Subcutaneous abdominal adipose tissue (tissue), 5 donors: ENCODE results near the gene CPO.
A peak's percentile ranks its signal among the peaks of the same experiment; 100 is the strongest.

Experiments used
- H3K27ac ChIP-seq: one replicate; pipeline ENCODE4 v1.7.0; 2013; ENCODE audit warnings: low read depth, mild to moderate bottlenecking, inconsistent platforms, low read length, moderate library complexity
- H3K27me3 ChIP-seq, 5 donors: one replicate each; pipeline ENCODE4 v1.7.0; 2013; ENCODE audit warnings: low read length in 5 of 5, inconsistent platforms in 1 of 5; ENCODE audit not compliant: control insufficient read depth in 5 of 5, insufficient read depth in 4 of 5
- H3K36me3 ChIP-seq, 5 donors: one replicate each; pipeline ENCODE4 v1.7.0; 2013; ENCODE audit warnings: low read length in 5 of 5; ENCODE audit not compliant: control insufficient read depth in 5 of 5, insufficient read depth in 5 of 5
- H3K4me1 ChIP-seq, 5 donors: one replicate each; pipeline ENCODE4 v1.7.0; 2013; ENCODE audit warnings: low read length in 5 of 5, mild to moderate bottlenecking in 3 of 5, moderate library complexity in 1 of 5; ENCODE audit not compliant: control insufficient read depth in 5 of 5, insufficient read depth in 5 of 5
- H3K4me3 ChIP-seq, 5 donors: one replicate each; pipeline ENCODE4 v1.7.0; 2013; ENCODE audit warnings: low read length in 5 of 5, low read depth in 1 of 5
- H3K9ac ChIP-seq, 5 donors: one replicate each; pipeline ENCODE4 v1.7.0; 2013; ENCODE audit warnings: low read length in 5 of 5, mild to moderate bottlenecking in 4 of 5, moderate library complexity in 3 of 5
- H3K9me3 ChIP-seq, 5 donors: one replicate each; pipeline ENCODE4 v1.7.0; 2013; ENCODE audit warnings: low read length in 5 of 5; ENCODE audit not compliant: control insufficient read depth in 5 of 5
- donor health status: healthy.
- donor health status: healthy.
- donor health status: healthy.
- donor health status: healthy.
- donor health status: healthy.

CPO gene

DNA sequence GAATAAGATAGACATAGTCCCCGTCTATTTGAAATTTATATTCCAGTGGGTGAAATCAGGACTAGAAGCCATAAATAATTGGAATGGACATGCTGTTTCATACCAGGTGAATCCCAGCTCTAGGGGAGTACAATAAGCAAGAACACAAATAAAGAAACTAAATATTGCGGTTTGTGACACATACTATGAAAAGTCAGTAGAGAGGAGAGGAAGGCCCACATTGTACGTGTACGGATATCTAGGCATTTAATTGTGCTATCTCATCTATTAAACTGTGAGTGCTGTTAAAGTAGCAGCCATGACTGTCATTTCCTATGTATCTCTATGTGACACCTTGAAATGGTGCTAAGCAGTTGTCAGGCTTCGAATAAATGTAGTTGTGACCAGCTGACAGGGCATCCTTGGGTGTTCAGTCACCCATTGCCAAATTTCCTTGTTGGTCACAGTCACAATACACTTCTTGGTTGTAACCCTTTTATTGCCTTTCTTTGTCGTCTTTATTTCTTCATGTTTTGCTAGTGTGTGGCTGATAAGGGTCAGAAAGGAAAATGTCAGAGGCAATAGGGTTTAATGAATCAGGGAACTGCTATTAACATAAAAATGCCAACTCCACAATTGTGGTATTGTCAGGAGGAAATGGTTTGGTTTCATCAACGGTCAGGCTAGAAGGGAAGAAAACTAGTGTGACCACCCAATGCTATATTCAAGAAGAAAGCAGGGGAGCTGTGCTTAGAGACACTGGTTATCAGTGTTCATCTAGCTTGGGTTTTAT lies 31.5 kb downstream of the CPO start:
- Histone ChIP-seq H3K27me3 (no peaks in the 10 kb centered on the region), H3K4me1 (peaks cover 5 to 28% (median 23%) of the 10 kb centered on the region in 5 donors), H3K4me3 (no peak overlapping the region), H3K9me3 (no peaks in the 10 kb centered on the region), H3K36me3 (no peaks in the 10 kb centered on the region), H3K9ac (no peak overlapping the region), H3K27ac (no peak overlapping the region)

DNA sequence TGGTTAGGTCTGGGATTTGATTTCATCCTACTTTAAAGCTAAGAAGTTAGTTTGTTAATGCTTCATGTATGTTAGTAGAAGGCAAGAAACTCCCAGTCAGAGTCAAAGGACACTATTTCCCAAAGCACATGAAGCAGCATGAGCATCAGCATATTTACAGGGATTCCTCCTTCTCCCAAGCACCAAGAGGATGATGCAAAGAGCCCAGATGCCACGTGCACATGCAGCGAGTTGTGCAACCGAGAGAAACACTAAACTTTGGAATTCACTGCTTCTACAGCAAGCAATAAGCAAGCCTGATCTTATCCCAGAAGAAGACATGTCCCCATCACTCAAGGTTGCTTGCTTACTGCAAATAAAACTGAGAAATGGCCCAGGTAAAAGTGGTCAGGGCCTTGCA lies 32.5 kb downstream of the CPO start:
- Histone ChIP-seq H3K9ac (no peak overlapping the region), H3K27me3 (no peaks in the 10 kb centered on the region), H3K4me3 (no peak overlapping the region), H3K4me1 (peaks cover 5 to 28% (median 23%) of the 10 kb centered on the region in 5 donors), H3K36me3 (no peaks in the 10 kb centered on the region), H3K9me3 (no peaks in the 10 kb centered on the region), H3K27ac (no peak overlapping the region)

DNA sequence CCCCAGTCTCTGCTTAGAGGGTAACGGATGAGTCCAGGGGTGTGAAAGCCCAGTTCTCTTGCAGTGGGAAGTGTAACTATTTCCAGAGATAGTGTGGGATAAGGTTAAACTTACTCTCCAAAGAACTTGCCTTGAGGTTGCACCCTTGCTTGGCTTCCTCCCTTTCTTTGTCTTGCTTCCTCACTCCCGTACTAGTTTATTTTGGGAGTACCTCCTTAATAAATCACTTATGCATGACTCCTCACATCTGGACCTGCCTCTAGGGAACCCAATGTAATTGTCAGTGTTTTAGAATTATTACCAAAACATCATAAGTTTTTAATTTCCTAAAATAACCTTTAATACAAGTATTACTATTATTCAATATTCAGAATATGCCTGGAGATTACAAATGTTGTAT lies 35.2 kb downstream of the CPO start:
- H3K9ac ChIP-seq, result no peak overlapping the region
- H3K27me3 ChIP-seq, result no peaks in the 10 kb centered on the region
- H3K4me1 ChIP-seq, result peaks cover 2 to 18% (median 9%) of the 10 kb centered on the region in 5 donors
- no peak overlapping the region for H3K27ac ChIP-seq
- no peaks in the 10 kb centered on the region for H3K9me3 ChIP-seq
- H3K36me3 ChIP-seq, result no peaks in the 10 kb centered on the region
- no peak overlapping the region for H3K4me3 ChIP-seq

DNA sequence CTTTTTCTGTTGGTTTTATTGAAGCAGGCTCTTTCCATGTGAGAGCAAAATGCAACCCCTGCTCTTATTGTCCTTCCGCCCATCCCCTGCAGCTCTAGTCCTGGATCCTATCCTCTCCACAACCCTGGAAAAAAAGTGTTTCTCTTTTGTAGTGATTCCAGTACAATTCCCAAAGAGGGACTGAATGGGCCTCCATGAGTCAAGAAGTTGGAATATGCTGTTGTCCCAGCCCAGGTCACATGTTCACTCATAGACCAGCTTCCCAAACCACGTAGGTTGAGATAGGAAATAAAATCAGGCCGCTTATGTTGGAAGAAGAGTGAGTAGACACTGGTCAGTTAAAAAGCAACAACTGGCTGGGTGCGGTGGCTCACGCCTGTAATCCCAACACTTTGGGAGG lies 39.4 kb downstream of the CPO start:
- Histone ChIP-seq H3K4me1 (peaks cover 0 to 28% (median 19%) of the 10 kb centered on the region in 5 donors), H3K9me3 (no peaks in the 10 kb centered on the region), H3K36me3 (no peaks in the 10 kb centered on the region), H3K27me3 (no peaks in the 10 kb centered on the region), H3K27ac (no peak overlapping the region), H3K4me3 (no peak overlapping the region), H3K9ac (no peak overlapping the region)

DNA sequence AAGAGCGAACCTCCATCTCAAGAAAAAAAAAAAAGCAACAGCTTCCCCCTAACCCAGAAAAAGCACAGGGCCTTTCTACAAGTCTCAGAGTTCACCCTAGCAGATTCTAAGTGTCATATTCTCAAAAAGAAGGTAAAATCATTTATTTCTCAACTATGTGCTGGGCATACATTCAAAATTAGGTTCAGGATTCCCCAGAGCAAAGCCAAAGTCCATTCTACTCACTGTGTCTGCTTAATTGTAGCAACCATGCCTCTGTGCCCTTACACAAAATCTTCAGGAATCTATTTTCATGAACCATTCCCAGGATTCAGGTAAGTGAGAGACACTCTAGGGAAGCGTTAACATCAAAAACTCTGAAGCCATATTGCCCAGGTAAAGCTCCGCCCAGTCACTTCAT lies 40.0 kb downstream of the CPO start:
- Histone ChIP-seq H3K36me3 (no peaks in the 10 kb centered on the region), H3K4me3 (no peak overlapping the region), H3K9me3 (no peaks in the 10 kb centered on the region), H3K9ac (no peak overlapping the region), H3K27ac (no peak overlapping the region), H3K4me1 (peaks cover 0 to 29% (median 19%) of the 10 kb centered on the region in 5 donors), H3K27me3 (no peaks in the 10 kb centered on the region)

DNA sequence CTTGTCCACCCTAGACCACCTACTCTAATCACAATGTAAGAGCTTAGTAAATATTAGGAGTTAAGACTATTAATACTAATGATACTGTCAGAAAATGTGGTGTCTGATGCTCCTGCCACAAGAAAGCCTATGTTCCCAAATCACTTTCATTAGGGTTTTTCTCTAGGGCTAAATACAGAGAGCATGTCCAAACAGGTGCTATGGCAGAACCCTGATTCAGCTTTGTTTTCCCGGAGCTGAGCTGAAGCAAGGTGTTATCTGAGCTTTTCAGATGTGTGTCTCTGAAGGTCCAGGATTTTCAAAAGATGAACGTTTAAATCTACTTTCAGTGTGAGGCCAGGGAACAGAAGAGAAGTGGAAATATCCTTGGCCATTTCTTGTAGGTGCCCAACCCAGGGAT lies 40.6 kb downstream of the CPO start:
- no peaks in the 10 kb centered on the region for H3K36me3 ChIP-seq
- peaks cover 0 to 29% (median 19%) of the 10 kb centered on the region in 5 donors for H3K4me1 ChIP-seq
- no peaks in the 10 kb centered on the region for H3K9me3 ChIP-seq
- no peaks in the 10 kb centered on the region for H3K27me3 ChIP-seq
- no peak overlapping the region for H3K27ac ChIP-seq
- no peak overlapping the region for H3K4me3 ChIP-seq
- no peak overlapping the region for H3K9ac ChIP-seq

DNA sequence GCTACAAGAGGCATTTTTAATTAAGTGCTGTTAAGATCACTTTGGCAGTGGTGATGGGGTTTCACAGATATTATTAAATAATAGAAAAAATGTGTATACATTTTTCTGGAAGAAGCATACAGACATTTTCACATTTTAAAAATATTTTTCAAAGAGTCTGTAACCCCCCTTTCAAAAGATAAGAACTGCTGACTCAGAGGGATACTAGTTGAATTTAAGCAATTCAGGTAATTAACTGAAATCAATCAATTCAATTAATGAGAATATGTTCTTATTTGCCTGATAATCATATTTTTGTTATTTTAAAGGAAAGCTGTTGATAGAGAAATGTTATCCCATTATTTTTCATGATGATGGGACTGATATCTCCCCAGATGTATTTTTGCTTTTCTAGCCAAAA lies 41.1 kb downstream of the CPO start:
- Histone ChIP-seq H3K9me3 (no peaks in the 10 kb centered on the region), H3K36me3 (no peaks in the 10 kb centered on the region), H3K4me1 (peaks cover 0 to 29% (median 19%) of the 10 kb centered on the region in 5 donors), H3K27ac (no peak overlapping the region), H3K4me3 (no peak overlapping the region), H3K27me3 (no peaks in the 10 kb centered on the region), H3K9ac (no peak overlapping the region)

DNA sequence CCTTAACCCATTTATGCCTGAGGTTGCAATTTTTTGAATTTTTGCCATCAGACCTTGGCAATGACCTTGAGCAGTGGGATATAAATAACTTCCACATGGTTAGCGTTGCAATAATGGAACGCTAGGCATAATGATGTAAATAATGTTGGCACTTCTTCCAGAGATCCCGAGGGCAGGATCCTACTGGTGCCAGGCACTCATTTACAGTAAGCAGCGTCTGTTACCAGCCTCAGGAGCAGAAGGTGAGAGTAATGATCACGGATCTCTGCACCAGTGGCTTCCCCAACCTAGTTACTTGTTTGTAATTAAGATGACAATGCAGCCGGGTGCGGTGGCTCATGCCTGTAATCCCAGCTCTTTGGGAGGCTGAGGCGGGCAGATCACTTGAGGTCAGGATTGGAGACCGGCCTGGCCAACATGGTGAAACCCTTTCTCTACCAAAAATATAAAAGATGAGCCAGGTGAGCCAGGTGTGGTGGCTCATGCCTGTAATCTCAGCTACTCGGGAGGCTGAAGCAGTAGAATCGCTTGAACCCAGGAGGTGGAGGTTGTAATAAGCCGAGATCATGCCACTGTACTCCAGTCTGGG lies 41.9 kb downstream of the CPO start:
- H3K9me3 ChIP-seq, result no peaks in the 10 kb centered on the region
- H3K4me3 ChIP-seq, result no peak overlapping the region
- no peak overlapping the region for H3K9ac ChIP-seq
- peaks cover 0 to 29% (median 19%) of the 10 kb centered on the region in 5 donors for H3K4me1 ChIP-seq
- no peaks in the 10 kb centered on the region for H3K36me3 ChIP-seq
- H3K27ac ChIP-seq, result no peak overlapping the region
- no peaks in the 10 kb centered on the region for H3K27me3 ChIP-seq

DNA sequence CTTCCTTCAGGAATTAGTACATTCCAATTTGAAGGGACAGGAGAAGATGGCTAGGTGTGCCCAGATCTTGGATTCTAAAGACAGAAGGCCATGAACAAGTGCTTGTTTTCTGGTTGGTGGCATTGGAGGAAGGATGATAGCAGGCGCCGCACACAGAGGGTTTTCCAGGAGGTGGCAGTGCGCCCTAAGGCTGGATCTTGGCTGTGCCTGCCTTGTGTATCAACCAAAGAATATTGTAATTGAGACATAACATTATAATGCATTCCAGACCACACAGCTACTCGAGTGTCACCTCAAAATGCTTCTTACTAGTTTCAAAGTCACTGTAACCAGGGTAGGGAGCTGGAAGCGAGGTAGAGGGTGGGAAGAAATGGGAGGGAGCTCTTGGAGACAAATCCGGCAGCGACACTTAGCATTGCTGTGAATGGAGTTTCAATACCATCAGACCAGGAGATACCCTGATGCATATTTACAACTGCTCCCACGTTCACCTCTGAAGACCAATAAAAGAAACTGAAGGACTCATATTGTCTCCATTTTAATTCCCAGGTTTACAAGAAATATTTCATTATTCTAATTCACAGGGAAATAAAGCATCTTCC lies 42.5 kb downstream of the CPO start:
- H3K9me3 ChIP-seq, result no peaks in the 10 kb centered on the region
- H3K4me3 ChIP-seq, result no peak overlapping the region
- H3K36me3 ChIP-seq, result no peaks in the 10 kb centered on the region
- H3K27ac ChIP-seq, result no peak overlapping the region
- H3K4me1 ChIP-seq, result peaks cover 0 to 29% (median 19%) of the 10 kb centered on the region in 5 donors
- H3K27me3 ChIP-seq, result no peaks in the 10 kb centered on the region
- H3K9ac ChIP-seq, result no peak overlapping the region

DNA sequence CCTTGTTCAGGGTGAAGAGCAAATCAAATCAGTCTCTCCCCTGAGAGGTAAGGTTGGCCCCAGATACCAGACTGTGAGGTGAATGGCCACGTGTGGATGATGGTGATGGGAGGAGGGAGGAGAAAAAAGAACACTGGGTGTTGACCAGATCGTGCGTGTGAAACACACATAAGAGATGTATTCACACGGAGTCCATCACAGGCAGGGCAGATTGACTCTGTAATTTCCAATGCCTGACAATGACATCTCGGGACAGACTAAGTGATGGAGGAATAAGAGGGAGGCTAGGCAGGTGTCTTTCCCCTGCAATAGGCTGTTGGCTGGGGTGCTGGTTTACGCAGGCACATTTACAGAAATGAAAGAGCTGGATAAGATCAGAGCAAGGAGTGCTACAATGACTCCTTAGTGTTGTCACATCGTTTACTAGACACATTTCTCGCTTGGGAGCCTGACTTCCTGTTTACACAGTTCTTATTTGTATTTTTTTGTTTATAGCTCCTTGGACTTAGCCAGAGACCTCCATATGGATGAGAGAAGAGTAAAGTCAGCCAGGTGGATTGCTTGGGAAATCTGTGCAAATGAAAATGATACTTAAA lies 43.1 kb downstream of the CPO start:
- Histone ChIP-seq H3K9me3 (no peaks in the 10 kb centered on the region), H3K27ac (no peak overlapping the region), H3K27me3 (no peaks in the 10 kb centered on the region), H3K36me3 (no peaks in the 10 kb centered on the region), H3K4me3 (peak overlapping the region in 1 of 5 donors; percentile 27), H3K4me1 (peaks cover 0 to 29% (median 19%) of the 10 kb centered on the region in 5 donors), H3K9ac (no peak overlapping the region)
